HG03280 (cell line): Measurements from ENCODE around the gene ERBB4.
"Not testable (repeated sequence)": the region's sequence is repeated elsewhere in the genome, so short reads cannot be mapped to it uniquely, and the experiment has no call there.

ENCODE experiments used
- ATAC-seq: cut with Tn5 transposase; IDR thresholded peaks from one replicate; pipeline ENCODE4 v1.9.1; 2021; ENCODE audit warnings: mild to moderate bottlenecking, moderate library complexity; ENCODE audit not compliant: unreplicated experiment

The ERBB4 gene

GRCh38 chr2:212530373-212530772 is 8.2 kb downstream of the ERBB4 start:
- no peak for ATAC-seq

- no peak for ATAC-seq
These were observed 10.3 kb downstream of the ERBB4 start for GRCh38 chr2:212528106-212528856.

- ATAC-seq, result no peak
These were observed 12.5 kb downstream of the ERBB4 start for GRCh38 chr2:212526059-212526458.

GRCh38 chr2:212523756-212524155 is 14.8 kb downstream of the ERBB4 start:
- ATAC-seq, result no peak

- no peak for ATAC-seq
These were observed 18.3 kb downstream of the ERBB4 start for GRCh38 chr2:212520340-212520739.

- ATAC-seq, result no peak
These were observed 20.9 kb downstream of the ERBB4 start for GRCh38 chr2:212517693-212518092.

GRCh38 chr2:212505586-212505985 is 33.0 kb downstream of the ERBB4 start:
- no peak for ATAC-seq

- no peak for ATAC-seq
These were observed 43.6 kb downstream of the ERBB4 start for GRCh38 chr2:212495046-212495445.

GRCh38 chr2:212494418-212495020 is 44.1 kb downstream of the ERBB4 start:
- ATAC-seq, result no peak

GRCh38 chr2:212489719-212490346 is 48.8 kb downstream of the ERBB4 start:
- ATAC-seq, result peak; percentile 71

GRCh38 chr2:212488611-212489010 is 50.0 kb downstream of the ERBB4 start:
- ATAC-seq, result no peak

- ATAC-seq, result no peak
These were observed 54.0 kb downstream of the ERBB4 start for GRCh38 chr2:212484563-212485080.

GRCh38 chr2:212480447-212480846 is 58.2 kb downstream of the ERBB4 start:
- ATAC-seq, result no peak

GRCh38 chr2:212477571-212477970 is 61.0 kb downstream of the ERBB4 start:
- ATAC-seq, result no peak

GRCh38 chr2:212473211-212473610 is 65.4 kb downstream of the ERBB4 start:
- ATAC-seq, result no peak

GRCh38 chr2:212467551-212467950 is 71.1 kb downstream of the ERBB4 start:
- ATAC-seq, result not testable (repeated sequence)

- ATAC-seq, result no peak
These were observed 73.1 kb downstream of the ERBB4 start for GRCh38 chr2:212465456-212465855.

- not testable (repeated sequence) for ATAC-seq
These were observed 76.9 kb downstream of the ERBB4 start for GRCh38 chr2:212461708-212462107.

- ATAC-seq, result no peak
These were observed 84.5 kb downstream of the ERBB4 start for GRCh38 chr2:212454149-212454548.

GRCh38 chr2:212451786-212452231 is 86.8 kb downstream of the ERBB4 start:
- no peak for ATAC-seq

- ATAC-seq, result no peak
These were observed 89.9 kb downstream of the ERBB4 start for GRCh38 chr2:212448698-212449097.

- no peak for ATAC-seq
These were observed 96.8 kb downstream of the ERBB4 start for GRCh38 chr2:212441821-212442220.
